GM19351 (cell line): ENCODE results near the gene CYTL1.
"Not testable (repeated sequence)": the region's sequence is repeated elsewhere in the genome, so short reads cannot be mapped to it uniquely, and the experiment has no call there.

Source experiments
- ATAC-seq: cut with Tn5 transposase; IDR thresholded peaks from one replicate; pipeline ENCODE4 v1.9.1; 2021; ENCODE audit warnings: mild to moderate bottlenecking, moderate library complexity; ENCODE audit not compliant: unreplicated experiment

Gene CYTL1

DNA sequence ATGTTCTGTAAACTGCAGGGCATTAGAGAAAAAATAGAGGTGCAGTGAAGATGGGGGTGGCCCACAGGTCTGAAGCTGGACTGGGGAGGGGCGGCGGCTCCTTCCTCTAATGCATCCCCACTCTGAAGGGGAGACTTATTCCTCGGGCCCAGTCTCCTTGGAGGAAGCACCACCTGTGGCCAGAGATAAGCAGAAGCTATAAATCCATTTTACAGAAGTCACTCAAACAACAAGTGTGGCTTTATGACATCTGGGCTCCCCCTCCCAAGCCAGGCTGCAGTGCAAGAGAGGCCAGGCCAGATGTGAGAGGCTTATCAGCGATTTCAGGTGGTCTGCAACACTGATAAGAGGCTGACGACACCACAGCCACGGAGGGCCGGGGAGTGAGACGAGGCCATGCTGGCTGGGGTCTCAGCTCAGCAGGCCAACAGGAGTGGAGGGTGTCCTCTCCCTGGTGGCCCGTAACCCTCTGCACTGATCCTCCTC lies 15.8 kb downstream of the CYTL1 start:
- no peak for ATAC-seq

DNA sequence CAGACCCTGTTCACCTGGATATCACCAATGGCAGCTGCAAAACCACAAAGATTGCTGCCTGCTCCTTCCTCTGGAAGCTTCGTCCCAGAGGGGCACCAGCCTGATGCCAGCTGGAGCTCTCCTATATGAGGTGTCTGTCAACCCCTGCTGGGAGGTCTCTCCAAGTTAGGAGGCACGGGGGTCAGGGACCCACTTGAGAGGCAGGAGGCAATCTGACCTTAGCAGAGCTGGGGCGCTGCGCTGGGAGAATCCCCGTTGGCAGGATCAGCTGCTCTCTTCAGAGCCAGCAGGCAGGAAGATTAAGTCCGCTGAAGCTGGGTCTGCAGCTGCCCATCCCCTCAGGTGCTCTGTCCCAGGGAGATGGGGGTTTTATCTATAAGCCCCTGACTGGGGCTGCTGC lies 17.6 kb downstream of the CYTL1 start:
- ATAC-seq, result not testable (repeated sequence)

DNA sequence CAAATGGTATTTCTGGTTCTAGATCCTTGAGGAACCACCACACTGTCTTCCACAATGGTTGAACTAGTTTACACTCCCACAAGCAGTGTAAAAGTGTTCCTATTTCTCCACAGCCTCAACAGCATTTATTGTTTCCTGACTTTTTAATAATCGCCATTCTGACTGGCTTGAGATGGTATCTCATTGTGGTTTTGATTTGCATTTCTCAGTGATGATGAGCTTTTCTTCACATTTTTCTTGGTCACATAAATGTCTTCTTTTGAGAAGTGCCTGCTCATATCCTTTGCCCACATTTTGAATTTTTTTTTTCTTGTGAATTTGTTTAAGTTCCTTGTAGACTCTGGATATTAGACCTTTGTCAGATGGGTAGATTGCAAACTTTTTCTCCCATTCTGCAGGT lies 22.3 kb downstream of the CYTL1 start:
- ATAC-seq, result not testable (repeated sequence)

DNA sequence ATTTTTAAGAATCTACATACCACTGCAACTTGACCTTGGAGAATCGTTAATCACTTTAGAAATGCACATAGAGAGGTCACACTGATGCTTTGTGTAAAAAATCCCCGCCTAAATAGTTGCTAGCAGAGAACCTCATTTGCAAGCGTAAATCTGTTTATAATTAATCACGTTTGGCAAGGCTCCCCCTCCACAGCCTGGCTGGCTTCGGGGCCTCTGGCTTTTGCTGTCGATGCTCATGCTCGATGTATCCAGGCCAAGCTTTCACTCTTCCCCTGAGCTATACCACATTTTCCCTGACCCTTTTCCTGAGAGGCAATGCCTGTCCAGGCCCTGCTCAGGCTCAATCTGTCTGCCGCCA lies 23.4 kb downstream of the CYTL1 start:
- no peak for ATAC-seq

DNA sequence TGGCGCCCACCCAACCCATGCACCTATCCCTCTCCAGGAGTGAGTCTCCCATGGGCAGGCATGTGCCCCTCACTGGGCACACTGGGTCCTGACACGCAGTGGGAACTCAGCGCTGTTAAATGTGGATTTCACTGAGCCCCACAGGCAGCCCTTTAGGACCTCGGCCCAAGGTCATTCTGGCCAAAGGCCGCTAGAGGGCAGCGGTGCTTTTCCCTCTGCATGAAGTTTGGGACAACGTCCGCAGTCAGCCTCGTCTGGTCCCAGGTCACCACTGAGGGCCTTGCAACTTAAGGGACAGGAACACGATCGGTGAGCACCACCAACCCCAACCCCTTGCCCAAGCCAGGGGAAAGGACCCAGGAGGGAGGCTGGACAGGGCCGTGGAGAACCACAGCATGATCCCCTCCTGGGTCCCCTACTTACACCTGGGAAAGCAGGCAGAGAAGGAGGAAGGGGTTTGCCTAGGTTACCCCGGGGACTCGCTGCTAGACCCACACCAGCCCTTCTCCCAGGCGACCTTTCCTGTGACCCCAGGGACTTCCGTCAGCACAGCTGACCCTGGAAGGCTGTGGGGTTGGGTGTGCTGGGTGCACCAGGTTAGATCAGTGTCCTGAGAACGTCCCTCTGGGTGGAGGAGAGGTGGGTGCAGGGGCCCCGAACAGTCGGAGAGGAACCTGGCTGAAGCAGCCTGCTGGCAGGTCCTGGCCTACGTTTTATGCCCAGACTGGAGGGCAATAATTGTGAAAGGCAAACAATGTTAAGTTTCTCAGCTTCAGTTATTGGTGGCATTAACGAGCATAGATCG lies 24.0 kb downstream of the CYTL1 start:
- ATAC-seq, result peak; percentile 81

DNA sequence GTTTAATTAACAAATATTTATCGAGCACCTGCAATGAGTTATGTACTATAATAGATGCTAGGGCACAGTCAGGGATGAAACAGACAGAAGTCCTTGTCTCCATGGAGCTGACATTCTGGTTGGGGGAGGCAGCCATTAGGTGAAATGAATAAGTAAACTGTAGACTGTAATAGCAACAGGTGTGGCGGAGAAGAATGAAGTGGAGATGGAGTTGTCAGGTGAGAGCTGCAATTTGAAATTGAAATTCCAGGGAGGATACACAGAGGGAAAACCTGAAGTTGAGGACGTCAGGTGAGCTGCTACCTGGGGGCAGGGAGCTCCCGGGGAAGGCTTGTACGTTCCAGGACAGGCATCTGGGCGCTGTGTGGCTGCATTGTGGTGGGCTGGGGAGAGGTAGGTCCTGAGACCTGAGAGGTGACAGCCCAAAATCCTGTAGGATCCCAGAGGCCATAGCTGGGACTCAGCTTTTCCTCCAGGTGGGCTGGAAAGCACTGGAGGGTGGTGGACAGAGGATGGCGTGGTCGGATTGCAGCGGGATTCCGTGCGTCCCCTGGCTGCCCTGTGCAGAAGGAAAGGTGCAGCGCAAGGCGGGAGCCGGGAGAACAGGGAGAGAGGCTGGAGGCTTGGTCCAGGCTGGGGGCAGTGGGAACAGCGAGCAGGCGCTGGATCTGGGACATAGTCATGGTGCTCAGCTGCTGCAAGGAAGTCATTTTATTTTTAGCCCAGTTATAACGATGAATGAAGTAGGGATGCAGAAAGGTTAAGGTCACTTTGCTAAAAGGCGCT lies 24.8 kb downstream of the CYTL1 start:
- no peak for ATAC-seq

DNA sequence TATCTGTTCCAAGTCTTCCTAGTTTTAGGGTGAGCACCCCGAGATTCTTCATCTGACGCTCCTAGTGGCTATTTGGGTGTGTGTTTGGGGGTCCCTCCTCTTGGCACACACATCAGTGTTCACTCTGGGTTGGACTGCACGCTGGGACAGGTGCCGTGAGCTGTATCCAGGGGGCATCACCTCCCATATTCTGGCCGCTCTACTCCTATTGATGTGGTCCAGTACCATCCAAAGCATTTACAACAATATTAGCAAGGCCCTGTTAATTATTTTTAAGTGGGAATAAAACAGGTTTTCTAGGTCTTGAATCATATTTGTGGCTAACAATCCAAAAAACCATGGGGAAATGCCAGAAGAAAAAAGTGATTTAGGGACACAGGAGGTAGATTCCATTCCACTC lies 26.4 kb downstream of the CYTL1 start:
- ATAC-seq, result no peak

DNA sequence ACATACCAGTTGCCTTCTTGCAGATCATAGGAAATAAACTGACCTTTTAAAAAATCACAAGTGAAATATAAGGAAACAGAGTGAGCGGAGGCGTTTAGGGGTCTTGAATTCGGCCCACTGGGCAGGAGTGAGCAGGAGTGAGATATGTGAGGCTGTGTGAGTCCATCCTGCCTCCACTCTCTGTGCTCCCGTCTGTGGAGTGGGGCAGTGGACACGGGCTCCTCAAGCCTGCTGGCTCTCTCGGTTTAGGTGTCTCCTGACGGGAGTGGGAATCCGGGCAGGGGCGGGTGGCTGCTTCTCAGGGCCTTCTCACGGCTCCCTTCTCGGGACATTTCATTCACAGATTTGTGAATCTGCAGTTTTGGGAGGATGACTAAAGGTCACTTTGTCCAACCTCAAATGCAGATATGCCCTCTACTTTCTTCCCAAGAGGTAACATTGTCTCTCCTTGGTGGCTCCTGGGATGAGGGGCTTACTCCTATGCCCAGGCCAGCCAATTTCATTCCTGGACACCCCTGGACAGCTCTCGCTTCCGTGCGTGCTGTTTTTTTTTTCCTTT lies 27.6 kb downstream of the CYTL1 start:
- ATAC-seq, result no peak

DNA sequence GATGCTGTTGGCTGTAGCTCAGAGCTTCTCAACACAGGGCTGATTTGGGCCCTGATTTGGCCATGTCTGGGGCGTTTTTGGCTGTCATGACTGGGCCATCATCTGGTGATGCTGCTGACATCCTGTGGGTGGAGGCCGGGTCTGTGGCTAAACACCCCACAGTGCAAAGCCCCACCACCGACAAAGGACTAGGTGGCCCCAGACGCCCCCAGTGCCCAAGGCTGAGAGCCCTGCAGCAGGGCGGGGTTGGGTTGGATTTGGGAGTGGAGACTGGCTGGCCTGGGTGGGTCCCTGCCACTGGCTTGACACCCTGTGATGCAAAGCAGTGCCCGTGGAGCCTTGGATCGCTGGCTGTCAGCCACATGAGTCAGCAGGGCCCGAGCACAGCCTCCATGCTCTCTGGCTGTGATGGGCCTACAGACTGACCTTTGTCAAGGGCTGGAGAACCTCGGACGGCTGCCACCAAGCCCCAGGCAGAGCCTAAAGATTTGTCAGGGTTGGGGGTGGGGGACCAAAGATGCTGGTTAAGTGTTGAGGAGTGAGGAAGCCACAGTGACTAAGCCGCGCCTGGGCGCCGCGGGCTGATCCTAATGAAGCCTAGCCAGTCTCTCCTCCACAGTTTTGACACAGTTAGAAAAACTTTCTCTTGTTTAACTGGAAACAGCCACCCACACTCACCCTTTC lies 28.3 kb downstream of the CYTL1 start:
- no peak for ATAC-seq

DNA sequence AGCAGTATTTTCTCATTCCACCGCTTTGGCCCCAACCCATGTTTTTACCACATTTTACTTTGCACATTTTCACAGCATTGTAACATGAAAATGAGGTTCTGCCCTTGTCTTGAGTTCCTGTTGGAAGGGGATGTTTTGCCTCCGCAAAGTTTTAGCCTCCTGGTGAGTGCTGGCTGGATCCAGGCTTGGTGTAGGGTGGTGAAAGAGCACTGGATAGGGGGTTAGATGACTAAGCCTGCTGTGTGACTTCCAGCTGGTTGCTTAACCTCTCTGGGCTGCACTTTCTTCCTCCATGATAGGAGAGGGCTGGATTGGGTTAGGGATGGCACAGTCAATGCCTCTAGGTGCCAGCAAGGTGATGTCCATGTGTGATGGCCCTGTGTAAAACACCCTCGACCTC lies 28.9 kb downstream of the CYTL1 start:
- no peak for ATAC-seq

DNA sequence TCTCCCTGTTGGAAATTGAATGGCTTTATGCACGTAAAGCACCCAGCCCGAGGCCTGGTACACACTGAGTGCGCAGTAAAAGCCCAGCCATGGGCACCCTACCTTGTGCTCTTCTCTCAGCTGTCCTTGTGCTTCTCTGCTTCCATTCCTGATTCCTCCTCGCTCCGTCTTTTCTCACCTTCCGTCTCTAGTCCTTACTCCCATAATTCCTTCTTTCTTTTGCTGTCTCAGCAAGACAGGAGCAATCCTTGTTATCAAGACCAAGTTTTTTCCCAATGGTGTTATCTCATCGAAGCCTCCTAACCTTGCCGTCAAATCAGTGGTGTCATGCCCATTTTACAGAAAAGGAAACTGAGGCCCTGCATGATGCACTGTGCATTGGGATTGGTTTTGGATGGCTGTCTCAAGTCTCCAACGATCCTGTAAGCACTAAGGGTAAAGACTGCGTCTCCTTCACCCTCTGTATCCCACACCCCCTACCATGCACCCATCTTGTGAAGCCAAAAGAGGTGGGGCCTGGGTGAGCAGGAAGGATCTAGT lies 30.1 kb downstream of the CYTL1 start:
- ATAC-seq, result no peak

DNA sequence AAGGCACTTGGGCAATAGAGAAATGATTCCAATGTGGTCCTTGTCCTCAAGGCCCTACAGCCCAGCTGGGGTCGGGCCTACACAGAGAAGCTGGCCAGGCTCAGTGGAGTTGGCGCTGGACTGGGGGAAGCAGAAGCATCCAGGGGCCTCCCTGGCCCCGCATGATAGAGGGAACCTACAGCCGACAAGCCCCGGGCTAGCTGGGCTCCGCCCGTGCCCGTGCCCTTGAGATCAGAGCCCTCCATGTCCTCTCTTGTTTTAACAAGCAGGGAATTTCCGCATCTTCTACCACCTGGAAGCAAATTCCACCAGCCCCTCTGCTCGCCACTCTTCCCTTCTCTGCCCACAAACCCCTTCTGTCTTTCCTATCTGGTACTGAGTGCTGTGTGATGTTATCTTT lies 31.6 kb downstream of the CYTL1 start:
- no peak for ATAC-seq

DNA sequence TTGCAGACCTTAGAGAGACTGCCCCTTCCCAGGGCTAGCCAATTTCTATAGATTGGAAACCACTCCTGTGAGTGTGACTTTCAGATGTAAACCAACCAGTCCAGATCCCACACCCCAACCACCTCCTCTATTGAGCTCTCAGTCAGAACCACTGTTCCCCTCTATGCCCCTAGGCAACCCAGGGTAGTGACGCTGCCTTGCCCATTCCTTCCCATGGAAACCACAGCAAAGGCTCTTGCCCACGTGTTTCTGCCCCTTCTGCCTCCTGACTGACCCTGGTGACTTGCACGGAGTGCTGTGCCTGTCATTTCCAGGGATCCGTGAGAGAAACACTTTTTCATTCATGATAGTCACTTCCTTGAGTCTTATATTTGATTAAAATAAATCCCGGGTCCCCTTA lies 32.4 kb downstream of the CYTL1 start:
- ATAC-seq, result no peak

DNA sequence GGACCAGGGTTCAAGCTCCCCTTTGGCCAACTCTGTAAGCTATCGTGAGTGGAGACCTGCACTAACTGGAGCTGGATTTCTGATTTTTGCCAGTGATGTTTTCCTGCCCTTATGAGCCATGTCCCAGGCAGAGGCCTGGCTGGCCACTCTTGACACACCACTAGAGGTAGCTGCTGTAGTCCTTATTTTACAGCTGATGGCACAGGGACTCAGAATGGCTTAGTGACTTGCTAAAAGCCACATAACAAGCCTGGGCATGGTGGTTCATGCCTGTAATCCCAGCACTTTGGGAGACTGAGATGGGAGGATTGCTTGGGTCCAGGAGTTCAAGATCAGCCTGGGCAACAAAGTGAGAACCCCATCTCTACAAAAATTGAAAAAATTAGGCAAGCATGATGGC lies 33.4 kb downstream of the CYTL1 start:
- ATAC-seq, result no peak

DNA sequence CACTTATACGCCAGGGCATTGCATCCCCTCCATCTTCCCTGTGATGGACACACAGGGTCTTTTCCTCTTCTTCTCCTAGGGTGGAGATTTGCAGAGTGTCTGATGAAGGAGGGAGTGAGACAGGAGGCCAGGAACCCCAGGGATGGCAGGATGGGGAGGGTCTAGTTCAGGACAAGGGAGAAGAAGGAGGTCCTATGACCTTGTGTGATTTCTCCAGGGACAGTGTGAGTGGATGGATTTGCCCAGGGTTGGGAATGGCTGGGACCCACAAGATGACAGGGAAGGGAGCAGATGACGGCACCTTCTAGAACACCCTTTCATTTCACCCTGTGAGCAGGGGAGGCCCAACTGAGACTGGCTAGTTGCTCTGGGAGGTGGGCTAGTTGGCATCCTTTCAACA lies 34.2 kb downstream of the CYTL1 start:
- ATAC-seq, result no peak

DNA sequence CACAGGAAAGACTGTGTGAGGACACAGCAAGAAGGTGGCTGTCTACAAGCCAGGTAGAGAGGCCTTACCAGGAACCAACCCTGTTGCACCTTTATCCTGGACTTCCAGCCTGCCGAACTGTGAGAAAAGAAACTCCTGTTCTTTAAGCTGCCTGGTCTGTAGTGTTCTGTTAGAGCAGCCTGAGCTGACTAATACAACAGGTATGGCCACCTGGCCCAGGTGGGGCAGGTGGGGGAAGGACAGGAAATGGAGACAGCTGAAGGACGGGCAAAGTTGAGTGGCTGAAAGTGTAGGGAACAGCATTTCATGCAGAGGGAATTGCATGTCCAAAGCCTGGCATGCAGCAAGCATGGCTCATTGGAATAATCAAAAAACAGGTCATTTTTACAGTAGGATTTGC lies 35.1 kb downstream of the CYTL1 start:
- ATAC-seq, result no peak

DNA sequence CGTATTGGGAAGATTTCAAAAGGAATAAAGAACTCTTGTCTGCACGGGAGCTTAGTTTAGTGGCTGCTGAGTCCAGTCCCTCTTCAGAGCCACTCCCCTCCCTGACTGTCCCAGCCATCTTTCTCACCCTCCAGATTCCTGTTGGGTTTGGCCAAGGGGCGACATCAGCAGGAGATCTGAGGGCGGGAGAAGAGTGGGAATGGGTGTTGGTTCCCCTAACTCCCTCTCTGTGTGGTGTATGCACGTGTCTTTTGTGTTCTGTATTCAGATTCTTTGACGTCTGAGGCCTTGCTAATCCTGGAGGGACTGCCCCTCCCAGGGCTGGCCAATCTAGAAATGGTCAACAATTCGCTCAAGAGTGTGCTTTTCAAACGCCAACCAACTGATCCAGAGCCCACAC lies 37.4 kb downstream of the CYTL1 start:
- ATAC-seq, result no peak

DNA sequence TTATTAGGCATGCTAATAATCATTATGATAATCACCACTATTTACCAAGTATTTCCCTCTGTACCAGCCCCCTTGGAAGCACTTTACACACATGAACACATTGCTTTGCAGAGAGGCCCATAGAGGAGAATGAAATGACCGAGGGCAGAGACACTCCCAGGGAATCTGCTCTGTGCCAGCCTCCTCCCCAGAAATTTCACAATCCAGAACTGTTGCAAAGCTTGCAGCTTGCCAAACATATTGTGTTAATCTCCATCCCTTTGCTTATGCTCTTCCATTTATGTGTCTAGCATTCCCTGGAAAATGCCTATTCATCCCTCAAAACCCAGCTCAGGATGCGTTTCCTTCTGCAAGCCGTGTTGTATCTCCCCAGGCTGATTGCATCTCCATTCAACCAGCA lies 37.8 kb downstream of the CYTL1 start:
- ATAC-seq, result no peak

DNA sequence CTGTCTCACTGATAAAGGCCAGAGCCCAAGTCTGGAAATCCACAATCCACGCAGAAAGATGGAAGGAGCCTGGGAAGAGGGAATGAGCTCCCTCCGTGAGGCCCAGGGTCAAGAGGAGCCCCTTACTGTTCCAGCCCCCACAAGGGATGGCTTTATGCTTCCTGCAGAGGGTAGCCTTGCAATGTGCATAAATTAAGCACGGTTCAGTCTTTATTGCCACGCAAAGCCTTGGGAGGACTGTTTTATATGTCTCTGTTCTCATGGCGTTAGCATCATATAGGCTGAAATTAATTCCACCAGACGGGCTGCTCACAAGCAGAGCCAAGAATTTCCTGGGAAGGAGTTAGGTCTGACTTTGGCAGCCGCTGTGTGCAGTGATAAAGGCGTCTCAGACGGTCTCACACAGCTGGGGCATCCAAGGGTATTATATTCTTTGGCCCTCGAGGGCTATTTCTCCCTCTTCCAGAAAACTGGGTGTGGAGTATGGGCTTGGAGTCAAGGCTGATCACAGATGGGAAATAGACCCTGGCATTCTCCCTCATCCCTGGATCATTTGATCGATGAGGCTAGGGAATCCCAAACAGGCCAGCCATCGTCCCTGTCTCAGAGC lies 38.5 kb downstream of the CYTL1 start:
- no peak for ATAC-seq

DNA sequence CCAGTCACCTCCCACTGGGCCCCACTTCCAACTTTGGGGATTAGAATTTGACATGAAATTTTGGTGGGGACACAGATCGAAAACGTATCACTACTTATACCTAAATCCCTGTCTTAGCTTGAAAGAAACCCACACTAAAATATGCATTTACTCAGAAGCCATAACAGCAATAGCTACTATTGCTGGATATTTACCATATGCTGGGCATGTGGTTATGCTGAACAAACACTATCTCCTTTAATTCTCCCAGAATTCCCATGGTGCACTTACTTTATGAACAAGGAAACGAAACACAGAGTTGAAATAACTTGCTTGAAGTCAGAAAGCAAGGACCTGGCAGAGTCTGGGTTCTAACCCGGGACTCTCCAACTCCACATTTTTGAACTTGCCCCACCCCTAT lies 39.3 kb downstream of the CYTL1 start:
- ATAC-seq, result no peak

DNA sequence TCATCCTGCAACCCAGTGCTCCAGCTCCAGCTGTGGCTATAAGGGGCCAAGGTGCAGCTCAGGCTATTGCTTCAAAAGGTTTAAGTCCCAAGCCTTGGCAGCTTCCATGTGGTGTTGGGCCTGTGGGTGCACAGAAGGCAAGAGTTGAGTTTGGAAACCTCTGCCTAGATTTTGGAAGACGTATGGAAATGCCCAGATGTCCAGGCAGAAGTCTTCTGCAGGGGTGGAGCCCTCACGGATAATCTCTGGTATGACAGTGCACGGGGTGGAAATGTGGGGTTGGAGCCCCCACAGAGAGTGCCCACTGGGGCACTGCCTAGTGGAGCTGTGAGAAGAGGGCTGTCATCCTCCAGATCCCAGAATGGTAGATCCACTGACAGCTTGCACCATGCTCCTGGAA lies 44.5 kb downstream of the CYTL1 start:
- no peak for ATAC-seq
